Colon (tissue), 2 donors: ENCODE results near the gene FBXO31.

Experiments
- FAIRE-seq: peaks from 2 replicates; lab custom pipeline; 2012; peaks lifted over from hg19 to GRCh38; lab: Jason Lieb, UNC
- donor health status: control.
- donor health status: control.

The FBXO31 gene

GRCh38 chr16:87278191-87279093, 105.1 kb downstream of the FBXO31 start:
- FAIRE-seq = no peak
